GM23338 (cell line): ENCODE measurements around the gene RIMKLB. TPM values are rescaled to one million over a fixed set of nuclear protein-coding genes. Genes with fewer than 3 reads are reported as not detected.
A peak's percentile ranks its signal among the peaks of the same experiment; 100 is the strongest.

Source experiments
- ATAC-seq: fragments of 200-7000 bp; cut with Tn5 transposase; 3 replicates; pipeline ENCODE4 v1.9.1; 2020
- DNase-seq: peaks from one replicate; pipeline ENCODE4 v3.0.0-alpha.2; 2015; ENCODE audit warnings: low spot score
- H2AFZ ChIP-seq: fragments of 200-600 bp; sonication (generic); 2 replicates; pipeline ENCODE4 v1.8.0; 2016; ENCODE audit warnings: antibody characterized with exemption, mild to moderate bottlenecking, moderate library complexity
- H3F3A ChIP-seq: fragments of 200-600 bp; sonication (generic); replicated peaks from 2 replicates; pipeline ENCODE4 v1.8.0; 2017; ENCODE audit warnings: antibody characterized with exemption, mixed run types, low read depth
- H3K27ac ChIP-seq: fragments of 200-600 bp; sonication (generic); 2 replicates; pipeline ENCODE4 v1.6.1; 2016; ENCODE audit warnings: low read depth
- H3K27me3 ChIP-seq: fragments of 200-600 bp; sonication (generic); 2 replicates; pipeline ENCODE4 v1.8.0; 2016; ENCODE audit warnings: mild to moderate bottlenecking, mixed run types, moderate library complexity; ENCODE audit not compliant: insufficient read depth
- H3K36me3 ChIP-seq: fragments of 200-600 bp; sonication (generic); 2 replicates; pipeline ENCODE4 v1.8.0; 2016; ENCODE audit warnings: mild to moderate bottlenecking; ENCODE audit not compliant: insufficient read depth
- H3K4me1 ChIP-seq: fragments of 200-600 bp; sonication (generic); 2 replicates; pipeline ENCODE4 v1.8.0; 2016; ENCODE audit warnings: mild to moderate bottlenecking, moderate library complexity; ENCODE audit not compliant: insufficient read depth
- H3K4me2 ChIP-seq: fragments of 200-600 bp; sonication (generic); 2 replicates; pipeline ENCODE4 v1.7.1; 2017; ENCODE audit warnings: mixed run types
- H3K4me3 ChIP-seq: fragments of 200-600 bp; sonication (generic); 2 replicates; pipeline ENCODE4 v1.6.1; 2016; ENCODE audit warnings: mixed run types
- H3K79me2 ChIP-seq: fragments of 200-600 bp; sonication (generic); replicated peaks from 2 replicates; pipeline ENCODE4 v1.8.0; 2017; ENCODE audit warnings: mild to moderate bottlenecking; ENCODE audit not compliant: insufficient read depth
- H3K9me2 ChIP-seq: fragments of 200-600 bp; sonication (generic); 2 replicates; pipeline ENCODE4 v1.8.0; 2017; ENCODE audit not compliant: insufficient read depth
- H4K20me1 ChIP-seq: fragments of 200-600 bp; sonication (generic); replicated peaks from 2 replicates; pipeline ENCODE4 v1.8.0; 2017; ENCODE audit warnings: mild to moderate bottlenecking; ENCODE audit not compliant: insufficient read depth
- H3K27ac Mint-ChIP-seq: 2 replicates; pipeline ENCODE4 v1.8.0; 2020; ENCODE audit warnings: inconsistent platforms, mild to moderate bottlenecking, moderate library complexity, mixed read lengths
- H3K27me3 Mint-ChIP-seq: 3 replicates; pipeline ENCODE4 v1.8.0; 2022; ENCODE audit warnings: low read depth, mild to moderate bottlenecking, moderate library complexity, mixed read lengths, inconsistent platforms; ENCODE audit not compliant: insufficient read depth, poor library complexity
- H3K36me3 Mint-ChIP-seq: 3 replicates; pipeline ENCODE4 v1.8.0; 2021; ENCODE audit warnings: low read depth, mild to moderate bottlenecking, inconsistent platforms, moderate library complexity, mixed read lengths
- H3K4me1 Mint-ChIP-seq: 3 replicates; pipeline ENCODE4 v1.8.0; 2020; ENCODE audit warnings: mild to moderate bottlenecking, inconsistent platforms, mixed read lengths
- H3K4me3 Mint-ChIP-seq: 3 replicates; pipeline ENCODE4 v1.8.0; 2021; ENCODE audit warnings: moderate library complexity, mild to moderate bottlenecking, inconsistent platforms, mixed read lengths
- H3K9me3 Mint-ChIP-seq: 3 replicates; pipeline ENCODE4 v1.8.0; 2020; ENCODE audit warnings: moderate library complexity, mild to moderate bottlenecking, inconsistent platforms, mixed read lengths
- CREB1 ChIP-seq: fragments of 250-450 bp; sonication (Bioruptor Pico); IDR thresholded peaks from 2 replicates; pipeline ENCODE4 v1.5.0; 2020; ENCODE audit warnings: low read depth, mild to moderate bottlenecking, moderate library complexity
- EZH2 ChIP-seq: fragments of 200-600 bp; sonication (generic); IDR thresholded peaks from one replicate; pipeline ENCODE4 v1.8.0; 2017; ENCODE audit warnings: antibody characterized with exemption, mild to moderate bottlenecking, low read depth; ENCODE audit not compliant: unreplicated experiment
- EZH2phosphoT487 ChIP-seq: fragments of 200-600 bp; sonication (generic); IDR thresholded peaks from one replicate; pipeline ENCODE4 v1.8.1; 2018; ENCODE audit warnings: antibody characterized with exemption; ENCODE audit not compliant: unreplicated experiment
- JUNB ChIP-seq: IDR thresholded peaks from one replicate; pipeline ENCODE4 v1.6.1; 2016; ENCODE audit warnings: antibody characterized with exemption; ENCODE audit not compliant: unreplicated experiment
- NANOG ChIP-seq: IDR thresholded peaks from 2 replicates; pipeline ENCODE4 v1.6.1; 2016; ENCODE audit warnings: antibody characterized with exemption, borderline replicate concordance
- POLR2AphosphoS5 ChIP-seq: IDR thresholded peaks from 2 replicates; pipeline ENCODE4 v1.6.1; 2016; ENCODE audit warnings: antibody characterized with exemption, low read depth
- STAT1 ChIP-seq: IDR thresholded peaks from one replicate; pipeline ENCODE4 v1.6.1; 2016; ENCODE audit warnings: antibody characterized with exemption; ENCODE audit not compliant: unreplicated experiment
- ZNF114 ChIP-seq: fragments of 250-450 bp; sonication (Bioruptor Pico); IDR thresholded peaks from 2 replicates; pipeline ENCODE4 v1.5.0; 2020; ENCODE audit warnings: mild to moderate bottlenecking, moderate library complexity
- ZNF331 ChIP-seq: fragments of 250-450 bp; sonication (Bioruptor Pico); IDR thresholded peaks from 2 replicates; pipeline ENCODE4 v1.5.0; 2020; ENCODE audit warnings: low read depth, mild to moderate bottlenecking, moderate library complexity
- polyA plus RNA-seq: library from polyadenylated mRNA; unstranded; fragments of >200 nt; fragmentation: Nextera tagmentation; extraction: Ambion mirVana; gene quantifications from 2 replicates; pipeline ENCODE4 v1.2.1, GENCODE V29; 2016
- total RNA-seq: library from RNA; depleted of rRNA; stranded (reverse); fragments of >200 nt; shearing (Covaris generic); gene quantifications from 2 replicates; pipeline ENCODE4 v1.2.3, GENCODE V29; 2014
- TF ChIP-seq, protein P1 (sequence below): fragments of 250-450 bp; sonication (Bioruptor Pico); IDR thresholded peaks from 2 replicates; pipeline ENCODE4 v1.5.0; 2020; ENCODE audit warnings: mild to moderate bottlenecking, moderate library complexity
- TF ChIP-seq, protein P2 (sequence below), 2 experiments: fragments of 200-600 bp in 1 of 2; sonication (generic) in 1 of 2; conservative IDR thresholded peaks; 2 replicates each; pipeline versions ENCODE4 v1.5.1 to v1.6.1; 2016 to 2017; ENCODE audit warnings: antibody characterized with exemption in 2 of 2, low read depth in 2 of 2, mild to moderate bottlenecking in 2 of 2, moderate library complexity in 1 of 2
- TF ChIP-seq, protein P3 (sequence below): IDR thresholded peaks from one replicate; pipeline ENCODE4 v1.6.1; 2018; ENCODE audit warnings: antibody characterized with exemption; ENCODE audit not compliant: unreplicated experiment
- TF ChIP-seq, protein P4 (sequence below): IDR thresholded peaks from 2 replicates; pipeline ENCODE4 v1.6.1; 2016; ENCODE audit warnings: antibody characterized with exemption

Gene RIMKLB
- total and polyA plus RNA-seq, 2 experiments from 2014 or later, result 87.0 to 104 TPM

DNA sequence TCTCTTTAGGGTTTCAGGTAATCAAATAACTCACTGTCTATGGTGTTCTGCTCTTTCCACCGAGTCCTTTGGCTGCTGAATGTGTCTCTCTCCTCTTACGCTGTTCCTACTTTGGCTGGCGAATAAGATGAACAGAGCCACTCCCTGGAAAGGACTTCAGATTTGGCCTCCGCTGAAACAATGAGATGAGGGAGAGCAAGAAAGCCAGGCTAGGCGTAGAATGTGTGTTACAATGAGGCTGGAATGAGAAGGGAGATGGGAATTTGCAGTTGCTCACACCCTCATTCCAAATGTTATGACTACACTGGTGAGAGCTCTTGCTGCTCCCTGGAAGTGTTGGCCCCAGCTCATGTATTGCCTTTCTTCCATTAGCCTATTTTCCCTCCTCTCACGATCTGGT lies 35.2 kb upstream of the RIMKLB start, which contains the start of gene MFAP5:
Gene MFAP5 (minus strand): TSS at position 234 of the 400 bp plus-strand sequence. CDS start 722 bp downstream, outside the sequence.
- H3K4me3 Mint-ChIP-seq, result no peak within 1 kb of the TSS
- peaks cover 12% of the 10 kb centered on the region; the same call in 1 of the 2 replicates for H3K4me1 ChIP-seq
- DNase-seq (peak; percentile 26), ATAC-seq (peak; percentile 23; the same call in 1 of the 3 replicates)
- no peaks in the 10 kb centered on the region for H3K36me3 Mint-ChIP-seq
- H3K4me2 ChIP-seq, result no peak within 1 kb of the TSS
- no peaks in the 10 kb centered on the region for H3K79me2 ChIP-seq
- H3K27ac Mint-ChIP-seq, result no peak within 1 kb of the TSS
- no peaks in the 10 kb centered on the region for H3K27me3 ChIP-seq
- H3K27me3 Mint-ChIP-seq, result peaks cover 3% of the 10 kb centered on the region
- H3K4me1 Mint-ChIP-seq, result peaks cover 3% of the 10 kb centered on the region; the same call in 2 of the 3 replicates
- H3K9me2 ChIP-seq, result 0 out of 2 replicates have a peak, but pooled peaks cover 3% of the 10 kb centered on the region
- no peaks in the 10 kb centered on the region for H3K36me3 ChIP-seq
- no peak within 1 kb of the TSS for H3K4me3 ChIP-seq
- TF ChIP-seq, protein P1, sequence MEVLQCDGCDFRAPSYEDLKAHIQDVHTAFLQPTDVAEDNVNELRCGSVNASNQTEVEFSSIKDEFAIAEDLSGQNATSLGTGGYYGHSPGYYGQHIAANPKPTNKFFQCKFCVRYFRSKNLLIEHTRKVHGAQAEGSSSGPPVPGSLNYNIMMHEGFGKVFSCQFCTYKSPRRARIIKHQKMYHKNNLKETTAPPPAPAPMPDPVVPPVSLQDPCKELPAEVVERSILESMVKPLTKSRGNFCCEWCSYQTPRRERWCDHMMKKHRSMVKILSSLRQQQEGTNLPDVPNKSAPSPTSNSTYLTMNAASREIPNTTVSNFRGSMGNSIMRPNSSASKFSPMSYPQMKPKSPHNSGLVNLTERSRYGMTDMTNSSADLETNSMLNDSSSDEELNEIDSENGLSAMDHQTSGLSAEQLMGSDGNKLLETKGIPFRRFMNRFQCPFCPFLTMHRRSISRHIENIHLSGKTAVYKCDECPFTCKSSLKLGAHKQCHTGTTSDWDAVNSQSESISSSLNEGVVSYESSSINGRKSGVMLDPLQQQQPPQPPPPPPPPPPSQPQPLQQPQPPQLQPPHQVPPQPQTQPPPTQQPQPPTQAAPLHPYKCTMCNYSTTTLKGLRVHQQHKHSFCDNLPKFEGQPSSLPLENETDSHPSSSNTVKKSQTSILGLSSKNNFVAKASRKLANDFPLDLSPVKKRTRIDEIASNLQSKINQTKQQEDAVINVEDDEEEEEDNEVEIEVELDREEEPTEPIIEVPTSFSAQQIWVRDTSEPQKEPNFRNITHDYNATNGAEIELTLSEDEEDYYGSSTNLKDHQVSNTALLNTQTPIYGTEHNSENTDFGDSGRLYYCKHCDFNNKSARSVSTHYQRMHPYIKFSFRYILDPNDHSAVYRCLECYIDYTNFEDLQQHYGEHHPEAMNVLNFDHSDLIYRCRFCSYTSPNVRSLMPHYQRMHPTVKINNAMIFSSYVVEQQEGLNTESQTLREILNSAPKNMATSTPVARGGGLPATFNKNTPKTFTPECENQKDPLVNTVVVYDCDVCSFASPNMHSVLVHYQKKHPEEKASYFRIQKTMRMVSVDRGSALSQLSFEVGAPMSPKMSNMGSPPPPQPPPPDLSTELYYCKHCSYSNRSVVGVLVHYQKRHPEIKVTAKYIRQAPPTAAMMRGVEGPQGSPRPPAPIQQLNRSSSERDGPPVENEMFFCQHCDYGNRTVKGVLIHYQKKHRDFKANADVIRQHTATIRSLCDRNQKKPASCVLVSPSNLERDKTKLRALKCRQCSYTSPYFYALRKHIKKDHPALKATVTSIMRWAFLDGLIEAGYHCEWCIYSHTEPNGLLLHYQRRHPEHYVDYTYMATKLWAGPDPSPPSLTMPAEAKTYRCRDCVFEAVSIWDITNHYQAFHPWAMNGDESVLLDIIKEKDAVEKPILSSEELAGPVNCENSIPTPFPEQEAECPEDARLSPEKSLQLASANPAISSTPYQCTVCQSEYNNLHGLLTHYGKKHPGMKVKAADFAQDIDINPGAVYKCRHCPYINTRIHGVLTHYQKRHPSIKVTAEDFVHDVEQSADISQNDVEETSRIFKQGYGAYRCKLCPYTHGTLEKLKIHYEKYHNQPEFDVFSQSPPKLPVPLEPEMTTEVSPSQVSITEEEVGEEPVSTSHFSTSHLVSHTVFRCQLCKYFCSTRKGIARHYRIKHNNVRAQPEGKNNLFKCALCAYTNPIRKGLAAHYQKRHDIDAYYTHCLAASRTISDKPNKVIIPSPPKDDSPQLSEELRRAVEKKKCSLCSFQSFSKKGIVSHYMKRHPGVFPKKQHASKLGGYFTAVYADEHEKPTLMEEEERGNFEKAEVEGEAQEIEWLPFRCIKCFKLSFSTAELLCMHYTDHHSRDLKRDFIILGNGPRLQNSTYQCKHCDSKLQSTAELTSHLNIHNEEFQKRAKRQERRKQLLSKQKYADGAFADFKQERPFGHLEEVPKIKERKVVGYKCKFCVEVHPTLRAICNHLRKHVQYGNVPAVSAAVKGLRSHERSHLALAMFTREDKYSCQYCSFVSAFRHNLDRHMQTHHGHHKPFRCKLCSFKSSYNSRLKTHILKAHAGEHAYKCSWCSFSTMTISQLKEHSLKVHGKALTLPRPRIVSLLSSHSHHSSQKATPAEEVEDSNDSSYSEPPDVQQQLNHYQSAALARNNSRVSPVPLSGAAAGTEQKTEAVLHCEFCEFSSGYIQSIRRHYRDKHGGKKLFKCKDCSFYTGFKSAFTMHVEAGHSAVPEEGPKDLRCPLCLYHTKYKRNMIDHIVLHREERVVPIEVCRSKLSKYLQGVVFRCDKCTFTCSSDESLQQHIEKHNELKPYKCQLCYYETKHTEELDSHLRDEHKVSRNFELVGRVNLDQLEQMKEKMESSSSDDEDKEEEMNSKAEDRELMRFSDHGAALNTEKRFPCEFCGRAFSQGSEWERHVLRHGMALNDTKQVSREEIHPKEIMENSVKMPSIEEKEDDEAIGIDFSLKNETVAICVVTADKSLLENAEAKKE (CRISPR knock-in tag), result no peak
- TF ChIP-seq, protein P2, sequence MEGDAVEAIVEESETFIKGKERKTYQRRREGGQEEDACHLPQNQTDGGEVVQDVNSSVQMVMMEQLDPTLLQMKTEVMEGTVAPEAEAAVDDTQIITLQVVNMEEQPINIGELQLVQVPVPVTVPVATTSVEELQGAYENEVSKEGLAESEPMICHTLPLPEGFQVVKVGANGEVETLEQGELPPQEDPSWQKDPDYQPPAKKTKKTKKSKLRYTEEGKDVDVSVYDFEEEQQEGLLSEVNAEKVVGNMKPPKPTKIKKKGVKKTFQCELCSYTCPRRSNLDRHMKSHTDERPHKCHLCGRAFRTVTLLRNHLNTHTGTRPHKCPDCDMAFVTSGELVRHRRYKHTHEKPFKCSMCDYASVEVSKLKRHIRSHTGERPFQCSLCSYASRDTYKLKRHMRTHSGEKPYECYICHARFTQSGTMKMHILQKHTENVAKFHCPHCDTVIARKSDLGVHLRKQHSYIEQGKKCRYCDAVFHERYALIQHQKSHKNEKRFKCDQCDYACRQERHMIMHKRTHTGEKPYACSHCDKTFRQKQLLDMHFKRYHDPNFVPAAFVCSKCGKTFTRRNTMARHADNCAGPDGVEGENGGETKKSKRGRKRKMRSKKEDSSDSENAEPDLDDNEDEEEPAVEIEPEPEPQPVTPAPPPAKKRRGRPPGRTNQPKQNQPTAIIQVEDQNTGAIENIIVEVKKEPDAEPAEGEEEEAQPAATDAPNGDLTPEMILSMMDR (conservative IDR thresholded peaks at IDR 0.05; ENCODE audit: low read depth in 2 of 2), result no peak
- TF ChIP-seq ZNF114 (CRISPR knock-in tag), result no peak
- TF ChIP-seq CREB1 (CRISPR knock-in tag), result no peak
- no peak for TF ChIP-seq JUNB
- no peak for TF ChIP-seq POLR2AphosphoS5
- no peak for TF ChIP-seq STAT1
- TF ChIP-seq EZH2phosphoT487, result no peak
- no peak for TF ChIP-seq NANOG
- TF ChIP-seq, protein P3, sequence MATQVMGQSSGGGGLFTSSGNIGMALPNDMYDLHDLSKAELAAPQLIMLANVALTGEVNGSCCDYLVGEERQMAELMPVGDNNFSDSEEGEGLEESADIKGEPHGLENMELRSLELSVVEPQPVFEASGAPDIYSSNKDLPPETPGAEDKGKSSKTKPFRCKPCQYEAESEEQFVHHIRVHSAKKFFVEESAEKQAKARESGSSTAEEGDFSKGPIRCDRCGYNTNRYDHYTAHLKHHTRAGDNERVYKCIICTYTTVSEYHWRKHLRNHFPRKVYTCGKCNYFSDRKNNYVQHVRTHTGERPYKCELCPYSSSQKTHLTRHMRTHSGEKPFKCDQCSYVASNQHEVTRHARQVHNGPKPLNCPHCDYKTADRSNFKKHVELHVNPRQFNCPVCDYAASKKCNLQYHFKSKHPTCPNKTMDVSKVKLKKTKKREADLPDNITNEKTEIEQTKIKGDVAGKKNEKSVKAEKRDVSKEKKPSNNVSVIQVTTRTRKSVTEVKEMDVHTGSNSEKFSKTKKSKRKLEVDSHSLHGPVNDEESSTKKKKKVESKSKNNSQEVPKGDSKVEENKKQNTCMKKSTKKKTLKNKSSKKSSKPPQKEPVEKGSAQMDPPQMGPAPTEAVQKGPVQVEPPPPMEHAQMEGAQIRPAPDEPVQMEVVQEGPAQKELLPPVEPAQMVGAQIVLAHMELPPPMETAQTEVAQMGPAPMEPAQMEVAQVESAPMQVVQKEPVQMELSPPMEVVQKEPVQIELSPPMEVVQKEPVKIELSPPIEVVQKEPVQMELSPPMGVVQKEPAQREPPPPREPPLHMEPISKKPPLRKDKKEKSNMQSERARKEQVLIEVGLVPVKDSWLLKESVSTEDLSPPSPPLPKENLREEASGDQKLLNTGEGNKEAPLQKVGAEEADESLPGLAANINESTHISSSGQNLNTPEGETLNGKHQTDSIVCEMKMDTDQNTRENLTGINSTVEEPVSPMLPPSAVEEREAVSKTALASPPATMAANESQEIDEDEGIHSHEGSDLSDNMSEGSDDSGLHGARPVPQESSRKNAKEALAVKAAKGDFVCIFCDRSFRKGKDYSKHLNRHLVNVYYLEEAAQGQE, result no peak
- no peak for TF ChIP-seq EZH2
- TF ChIP-seq, protein P4, sequence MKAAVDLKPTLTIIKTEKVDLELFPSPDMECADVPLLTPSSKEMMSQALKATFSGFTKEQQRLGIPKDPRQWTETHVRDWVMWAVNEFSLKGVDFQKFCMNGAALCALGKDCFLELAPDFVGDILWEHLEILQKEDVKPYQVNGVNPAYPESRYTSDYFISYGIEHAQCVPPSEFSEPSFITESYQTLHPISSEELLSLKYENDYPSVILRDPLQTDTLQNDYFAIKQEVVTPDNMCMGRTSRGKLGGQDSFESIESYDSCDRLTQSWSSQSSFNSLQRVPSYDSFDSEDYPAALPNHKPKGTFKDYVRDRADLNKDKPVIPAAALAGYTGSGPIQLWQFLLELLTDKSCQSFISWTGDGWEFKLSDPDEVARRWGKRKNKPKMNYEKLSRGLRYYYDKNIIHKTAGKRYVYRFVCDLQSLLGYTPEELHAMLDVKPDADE, result no peak
- no peak for TF ChIP-seq ZNF331 (CRISPR knock-in tag)
- 0 out of 2 replicates have a peak, but pooled peaks cover 3% of the 10 kb centered on the region for H3F3A ChIP-seq
- no peak within 1 kb of the TSS for H3K27ac ChIP-seq
- H2AFZ ChIP-seq, result peak within 1 kb of the TSS; percentile 96
- no peaks in the 10 kb centered on the region for H4K20me1 ChIP-seq
- no peaks in the 10 kb centered on the region for H3K9me3 Mint-ChIP-seq
